Large intestine (tissue), 3 donors: ENCODE data around the gene CYSTM1. TPM values are rescaled to one million over a fixed set of nuclear protein-coding genes. Genes with fewer than 3 reads are reported as not detected.

ENCODE experiments used
- DNase-seq, 2 donors: peaks; one replicate each; pipeline versions ENCODE4 v3.0.0 to v3.0.0-alpha.2; 2013
- H3K27ac ChIP-seq: one replicate; pipeline ENCODE4 v1.5.1; 2013; ENCODE audit warnings: low read length
- H3K27me3 ChIP-seq: 2 replicates; pipeline ENCODE4 v1.6.1; 2013; ENCODE audit warnings: low read length; ENCODE audit not compliant: control insufficient read depth, insufficient read depth
- H3K36me3 ChIP-seq: 2 replicates; pipeline ENCODE4 v1.6.1; 2013; ENCODE audit warnings: low read length; ENCODE audit not compliant: control insufficient read depth, insufficient read depth
- H3K4me1 ChIP-seq: one replicate; pipeline ENCODE4 v1.6.1; 2013; ENCODE audit warnings: low read length; ENCODE audit not compliant: control insufficient read depth, insufficient read depth
- H3K4me3 ChIP-seq: one replicate; pipeline ENCODE4 v1.5.1; 2013; ENCODE audit warnings: low read length
- H3K9me3 ChIP-seq: one replicate; pipeline ENCODE4 v1.6.1; 2013; ENCODE audit warnings: mild to moderate bottlenecking, low read depth, low read length, moderate library complexity; ENCODE audit not compliant: control insufficient read depth
- WGBS: methylation state at CpG from one replicate; pipeline ENCODE4 v1.1.5; 2013; ENCODE audit warnings: low lambda C conversion rate; ENCODE audit not compliant: insufficient coverage; 5-methylcytosine and 5-hydroxymethylcytosine counted together
- polyA plus RNA-seq: library from polyadenylated mRNA; unstranded; fragments of 120-200 nt; gene quantifications from one replicate; pipeline ENCODE4 v1.2.1, GENCODE V29; 2013

Gene CYSTM1
- polyA plus RNA-seq, 1 donor, result 94.5 TPM

DNA sequence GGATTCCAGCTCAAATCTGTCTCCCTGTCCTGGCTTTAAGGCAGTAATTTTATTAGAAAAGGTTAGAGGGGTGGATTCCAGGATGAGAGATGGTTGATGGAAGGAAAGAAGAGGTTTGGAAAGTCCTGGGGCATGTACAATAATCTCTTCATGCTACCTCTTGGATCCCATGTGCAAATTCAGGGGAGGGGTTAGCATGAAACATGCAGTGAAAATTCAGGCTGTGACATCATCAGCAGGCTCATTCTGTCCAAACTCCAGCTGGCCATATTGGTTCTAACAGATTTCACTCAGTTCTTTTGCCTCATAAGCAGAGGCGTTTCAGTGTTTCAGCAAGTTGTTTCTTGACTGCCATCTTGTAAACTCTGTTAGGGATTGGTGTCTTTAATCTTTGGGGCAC is 55.4 kb downstream of the CYSTM1 start:
- Histone ChIP-seq H3K36me3 (peaks cover 2% of the 10 kb centered on the region), H3K4me1 (peaks cover 24% of the 10 kb centered on the region), H3K4me3 (no peak overlapping the region), H3K9me3 (no peaks in the 10 kb centered on the region), H3K27me3 (no peaks in the 10 kb centered on the region), H3K27ac (no peak overlapping the region)
- WGBS, result no CpG with 5 or more reads among the region's 1 CpG
- DNase-seq, result no peak

DNA sequence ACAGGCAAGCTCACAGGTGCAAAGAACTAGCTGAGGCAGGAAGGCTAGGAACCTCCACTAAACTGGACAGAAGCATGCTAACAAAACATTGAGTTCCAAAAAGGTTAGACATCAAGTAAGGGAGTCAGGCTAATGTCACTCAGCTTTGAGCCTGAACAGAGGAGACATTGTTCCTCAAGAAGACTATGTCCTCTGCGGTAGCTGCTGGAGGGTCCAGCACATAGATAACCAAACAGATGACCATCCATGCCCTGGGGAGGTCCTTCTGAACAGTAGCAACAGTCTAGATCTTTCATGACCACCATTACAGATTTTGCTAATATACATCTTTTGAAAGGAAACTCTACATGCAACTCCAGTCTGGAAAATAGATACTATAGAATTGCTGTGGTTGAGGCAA is 57.7 kb downstream of the CYSTM1 start:
- peaks cover 32% of the 10 kb centered on the region for H3K4me1 ChIP-seq
- peaks cover 2% of the 10 kb centered on the region for H3K36me3 ChIP-seq
- no peaks in the 10 kb centered on the region for H3K9me3 ChIP-seq
- DNase-seq, result no peak
- no peak overlapping the region for H3K4me3 ChIP-seq
- H3K27me3 ChIP-seq, result no peaks in the 10 kb centered on the region
- no peak overlapping the region for H3K27ac ChIP-seq
- WGBS, result no CpG with 5 or more reads among the region's 1 CpG

DNA sequence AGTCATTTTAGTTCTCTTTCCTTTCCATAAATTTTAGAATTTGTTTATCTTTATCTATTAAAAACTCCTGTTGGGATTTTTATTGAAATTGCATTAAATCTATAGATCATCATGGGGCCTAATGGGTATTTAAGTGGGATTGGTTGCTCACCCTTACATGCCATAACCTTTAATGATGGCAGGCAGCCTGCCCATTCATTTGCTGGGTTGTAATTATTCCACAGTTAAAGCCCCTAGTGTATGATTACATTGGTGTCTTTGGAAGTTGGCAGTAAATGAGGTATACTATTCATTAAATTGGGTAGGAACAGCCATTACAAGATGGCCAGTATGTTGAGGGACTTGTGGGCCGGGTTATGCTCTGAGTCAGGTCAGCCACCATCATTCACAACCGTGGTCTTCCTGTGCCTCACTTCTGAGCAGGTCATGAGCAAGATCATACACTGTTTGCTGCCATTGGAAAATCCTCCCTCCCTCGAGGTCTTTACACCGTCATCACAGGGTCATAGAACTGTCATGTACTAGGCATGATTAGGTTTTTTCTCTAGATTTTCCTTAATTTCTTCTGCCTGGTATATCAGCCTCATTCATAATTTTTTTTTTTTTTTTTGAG is 59.5 kb downstream of the CYSTM1 start:
- Histone ChIP-seq H3K36me3 (peaks cover 2% of the 10 kb centered on the region), H3K9me3 (no peaks in the 10 kb centered on the region), H3K4me1 (peaks cover 20% of the 10 kb centered on the region), H3K4me3 (no peak overlapping the region), H3K27me3 (no peaks in the 10 kb centered on the region), H3K27ac (no peak overlapping the region)
- WGBS, result no CpG with 5 or more reads among the region's 4 CpGs
- no peak for DNase-seq

DNA sequence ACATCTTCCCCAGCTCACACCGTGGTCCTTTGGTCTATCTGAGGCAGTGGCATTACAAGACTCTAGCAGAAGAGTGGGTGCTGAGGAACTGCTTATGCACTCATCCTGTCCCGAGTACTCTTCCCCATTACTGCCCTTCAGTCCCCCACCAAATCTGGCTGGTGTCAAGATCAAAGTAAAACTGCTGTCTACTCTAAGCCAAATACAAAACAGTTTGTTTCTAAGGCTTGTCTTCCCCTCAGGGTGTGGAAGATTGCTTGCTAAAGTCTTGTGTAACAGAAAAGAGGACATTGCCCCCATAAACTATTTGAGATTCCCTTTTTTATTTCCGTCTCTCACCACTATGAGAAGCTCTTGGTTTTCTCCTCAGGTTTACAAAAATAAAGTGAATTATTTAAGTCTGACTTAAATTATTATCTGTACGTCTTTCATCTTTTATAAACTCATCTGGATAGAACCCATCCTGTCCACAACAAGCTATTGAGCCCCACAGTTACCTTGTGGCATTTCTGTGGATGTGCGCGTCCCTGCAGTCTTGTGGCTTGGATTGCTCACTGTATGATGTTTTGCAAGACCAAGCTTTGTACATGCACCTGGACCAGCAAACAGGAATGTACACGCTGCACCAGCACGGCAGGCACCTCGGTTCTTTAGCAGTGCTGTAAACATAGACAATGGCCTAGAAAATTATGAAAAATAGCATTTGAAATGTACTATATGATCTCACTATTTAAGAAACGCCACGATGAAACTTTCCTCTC is 61.0 kb downstream of the CYSTM1 start:
- DNase-seq, result peak in 1 of 2 donors; percentile 75
- peak overlapping the region; percentile 71 for H3K27ac ChIP-seq

DNA sequence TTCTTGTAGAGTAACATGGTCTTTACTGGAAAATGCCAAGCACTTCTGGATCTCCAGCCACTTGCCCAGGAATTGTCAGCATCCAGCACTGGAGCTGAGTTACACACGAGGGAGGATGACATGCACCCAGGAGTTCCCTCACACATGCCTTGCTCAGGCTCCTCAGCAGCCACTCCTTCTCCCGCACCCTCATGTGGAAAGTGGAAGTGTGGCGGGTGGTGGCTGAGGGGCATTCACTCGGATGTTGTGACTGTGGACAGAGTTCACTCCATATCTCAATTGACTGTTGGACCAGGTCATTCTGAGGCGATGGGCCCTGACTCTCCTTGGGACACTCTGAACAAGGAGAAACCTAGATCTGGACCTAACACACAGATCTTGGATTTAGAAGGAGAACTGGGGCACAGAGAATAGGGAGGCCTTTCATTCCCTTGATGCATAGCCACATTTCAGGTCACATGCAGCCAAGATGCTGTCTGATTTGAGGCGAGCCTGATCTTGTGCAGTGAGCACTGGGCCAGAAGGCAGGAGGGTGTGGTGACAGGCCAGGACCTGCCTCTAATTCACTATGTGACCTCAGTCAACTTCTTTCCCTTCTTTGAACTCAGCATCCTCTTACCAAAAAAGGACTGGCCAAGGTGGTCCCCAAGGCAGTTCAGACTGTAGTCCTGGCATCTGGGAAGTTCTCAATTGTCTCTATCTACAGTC is 62.1 kb downstream of the CYSTM1 start:
- H3K27me3 ChIP-seq, result no peaks in the 10 kb centered on the region
- H3K4me3 ChIP-seq, result no peak overlapping the region
- DNase-seq, result peak; percentile 68 to 83
- peaks cover 41% of the 10 kb centered on the region for H3K4me1 ChIP-seq
- H3K36me3 ChIP-seq, result peaks cover 2% of the 10 kb centered on the region
- H3K27ac ChIP-seq, result peak overlapping the region; percentile 71
- WGBS, result no CpG with 5 or more reads among the region's 6 CpGs
- no peaks in the 10 kb centered on the region for H3K9me3 ChIP-seq

More for the DNA sequence above, 61.0 kb downstream of the CYSTM1 start:
- H3K36me3 ChIP-seq, result peaks cover 2% of the 10 kb centered on the region
- H3K9me3 ChIP-seq, result no peaks in the 10 kb centered on the region
- no peak overlapping the region for H3K4me3 ChIP-seq
- H3K27me3 ChIP-seq, result no peaks in the 10 kb centered on the region
- WGBS, result 82% methylated on average over 4 of the region's 11 CpGs
- H3K4me1 ChIP-seq, result peaks cover 30% of the 10 kb centered on the region

DNA sequence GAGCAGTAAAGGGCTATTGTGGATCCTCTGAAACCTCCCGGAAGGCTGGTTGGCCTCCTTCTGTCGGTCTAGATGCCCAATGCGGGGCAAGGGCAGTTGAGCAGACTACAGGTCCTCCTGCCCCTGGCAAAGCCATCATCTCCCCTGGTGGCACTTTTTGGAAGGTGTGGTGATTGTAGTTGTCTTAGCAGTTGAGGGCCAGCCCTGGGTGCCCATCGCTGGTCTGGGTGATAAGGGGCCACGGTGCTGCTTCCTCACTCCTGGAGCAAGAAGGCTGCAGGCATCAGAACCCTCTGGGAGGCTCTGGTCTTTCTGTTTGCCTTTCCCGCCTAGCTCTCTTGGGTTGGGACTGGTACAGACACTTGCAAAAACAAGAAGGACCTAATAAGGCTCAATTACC is 63.8 kb downstream of the CYSTM1 start:
- no peak for DNase-seq
- Histone ChIP-seq H3K27ac (no peak overlapping the region), H3K27me3 (no peaks in the 10 kb centered on the region), H3K4me3 (no peak overlapping the region), H3K9me3 (no peaks in the 10 kb centered on the region), H3K4me1 (peaks cover 56% of the 10 kb centered on the region), H3K36me3 (peaks cover 2% of the 10 kb centered on the region)
- WGBS, result no CpG with 5 or more reads among the region's 6 CpGs

DNA sequence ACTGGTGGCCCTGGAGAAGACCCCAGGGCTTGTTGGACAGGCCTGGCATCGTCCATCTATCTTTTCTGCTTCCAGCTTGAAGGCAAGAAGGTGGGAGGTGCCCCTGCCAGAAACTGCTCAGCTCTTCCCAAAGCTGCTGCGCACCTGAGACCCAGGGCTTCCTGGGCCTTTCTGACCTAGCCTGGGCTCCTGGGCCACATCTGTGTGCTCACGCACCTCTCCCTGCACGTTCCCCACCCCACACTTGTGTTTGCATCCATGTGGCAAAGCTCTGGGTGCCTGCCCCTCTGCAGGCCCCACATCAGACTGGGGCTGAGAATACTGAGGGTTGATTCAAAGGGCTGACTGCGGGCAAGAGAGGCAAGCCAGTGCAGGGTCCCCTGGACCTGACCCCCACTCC is 64.5 kb downstream of the CYSTM1 start:
- no CpG with 5 or more reads among the region's 5 CpGs for WGBS
- H3K4me1 ChIP-seq, result peaks cover 59% of the 10 kb centered on the region
- DNase-seq, result no peak
- H3K27me3 ChIP-seq, result no peaks in the 10 kb centered on the region
- no peak overlapping the region for H3K27ac ChIP-seq
- no peaks in the 10 kb centered on the region for H3K9me3 ChIP-seq
- H3K4me3 ChIP-seq, result no peak overlapping the region
- H3K36me3 ChIP-seq, result peaks cover 5% of the 10 kb centered on the region

DNA sequence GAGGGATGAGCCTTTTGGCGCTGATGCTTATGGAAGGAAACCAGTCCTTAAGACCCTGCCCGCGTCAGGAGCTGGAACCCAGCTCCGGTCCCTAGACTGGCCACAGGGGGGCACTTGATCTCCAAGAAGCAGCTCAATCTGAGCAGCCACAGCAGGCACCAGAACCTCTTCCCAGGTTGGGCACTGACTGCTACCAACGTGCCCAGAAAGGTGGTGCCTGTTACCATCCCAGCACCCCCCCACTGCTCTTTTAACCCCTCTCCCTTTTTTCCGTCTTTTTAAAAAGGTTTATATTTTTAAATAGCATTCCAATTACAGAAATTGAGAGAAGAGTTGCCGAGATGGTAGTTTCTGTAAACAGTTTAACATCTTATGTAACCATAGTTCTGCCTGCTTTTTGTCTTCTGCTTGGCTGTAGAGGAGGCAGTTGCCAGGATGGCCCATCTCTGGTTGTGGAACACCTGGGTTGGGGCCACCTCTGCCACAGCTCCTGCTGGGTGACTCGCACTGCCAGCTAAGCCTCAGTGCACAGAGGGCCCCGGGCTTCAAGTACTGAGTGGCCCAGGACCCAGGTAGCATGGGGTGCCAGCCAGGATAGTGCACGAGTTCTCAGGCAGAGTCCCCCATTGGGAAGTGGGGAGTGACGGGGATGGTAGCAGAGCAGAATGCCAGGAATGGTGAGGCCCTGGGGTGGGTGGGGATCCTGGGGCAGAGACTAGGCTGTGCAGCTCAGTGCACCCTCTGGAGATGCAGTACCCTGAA is 65.1 kb downstream of the CYSTM1 start:
- H3K4me1 ChIP-seq, result peaks cover 62% of the 10 kb centered on the region
- 0% methylated on average over 1 of the region's 11 CpGs for WGBS

DNA sequence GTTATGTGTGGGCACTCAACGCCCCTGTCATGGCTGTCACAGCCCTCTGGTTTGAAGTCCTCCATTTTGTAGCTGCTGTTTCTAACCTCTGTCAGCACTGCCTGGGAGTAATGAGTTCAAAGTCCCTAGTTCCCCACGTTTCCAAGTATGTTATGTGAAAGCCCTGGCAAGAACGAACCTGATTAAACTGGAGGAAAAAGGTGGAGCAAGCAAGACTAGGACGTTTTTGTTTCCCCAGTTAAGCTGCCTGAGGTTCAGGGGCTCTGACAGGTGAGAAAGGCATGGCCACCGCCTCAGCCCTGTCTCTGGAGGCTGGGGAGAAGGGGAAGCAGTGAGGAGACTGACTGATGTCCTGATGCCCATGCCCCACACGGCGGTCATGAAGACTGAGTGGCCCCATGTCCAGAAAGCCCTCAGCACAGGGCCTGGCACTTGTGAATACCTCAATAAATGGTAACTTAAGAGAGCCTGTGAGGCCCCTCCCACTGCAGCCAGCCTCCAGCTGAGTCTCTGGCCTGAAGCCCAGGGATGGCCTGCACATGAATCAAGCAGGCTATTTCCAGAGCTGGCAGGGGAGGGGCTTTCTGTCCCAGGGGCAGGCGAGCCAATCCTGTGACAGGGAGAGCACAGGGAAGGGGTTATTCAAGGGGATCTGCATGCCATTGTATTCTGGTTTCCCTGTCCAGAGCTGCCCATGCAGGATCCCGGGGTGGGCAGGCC is 66.2 kb downstream of the CYSTM1 start:
- H3K9me3 ChIP-seq, result no peaks in the 10 kb centered on the region
- H3K27me3 ChIP-seq, result no peaks in the 10 kb centered on the region
- DNase-seq, result peak; percentile 89 to 95
- no CpG with 5 or more reads among the region's 9 CpGs for WGBS
- H3K36me3 ChIP-seq, result peaks cover 20% of the 10 kb centered on the region
- H3K4me1 ChIP-seq, result peaks cover 55% of the 10 kb centered on the region
- H3K27ac ChIP-seq, result peak overlapping the region; percentile 99
- H3K4me3 ChIP-seq, result peak overlapping the region; percentile 3

More for the DNA sequence above, 65.1 kb downstream of the CYSTM1 start:
- no peaks in the 10 kb centered on the region for H3K27me3 ChIP-seq
- peak overlapping the region; percentile 99 for H3K27ac ChIP-seq
- H3K4me3 ChIP-seq, result no peak overlapping the region
- peaks cover 11% of the 10 kb centered on the region for H3K36me3 ChIP-seq
- DNase-seq, result peak; percentile 50 to 54
- H3K9me3 ChIP-seq, result no peaks in the 10 kb centered on the region
